IMR-90 (cell line): Measurements from ENCODE around the gene KRTAP12-3. TPM values are rescaled to one million over a fixed set of nuclear protein-coding genes. Genes with fewer than 3 reads are reported as not detected.

Experiments used
- ATAC-seq: fragments of 200-7000 bp; cut with Tn5 transposase; 2 replicates; pipeline ENCODE4 v1.9.1; 2020; ENCODE audit warnings: low read depth, mild to moderate bottlenecking, moderate library complexity
- BruUV-seq: library from RNA; stranded (reverse); fragments of 400-500 nt; replicated peaks from 2 replicates; lab custom pipeline; 2021; lab: Mats Ljungman, UMichigan
- CTCF ChIA-PET: fragments of 300-600 bp; formaldehyde crosslinking; extraction: SDS; loops from one replicate; lab custom pipeline; 2021; ENCODE audit warnings: antibody characterized with exemption; lab: Yijun Ruan, JAX
- POLR2A ChIA-PET: fragments of 300-600 bp; sonication (Branson Sonifier 250); formaldehyde crosslinking; loops from one replicate; lab custom pipeline; 2022; ENCODE audit warnings: antibody characterized with exemption; ENCODE audit not compliant: unreplicated experiment; lab: Charles Lee
- DNase-seq: peaks from one replicate; pipeline ENCODE4 v3.0.0; 2013
- H2AFZ ChIP-seq: replicated peaks from 2 replicates; pipeline ENCODE3; 2013; ENCODE audit warnings: low read length, mild to moderate bottlenecking; ENCODE audit not compliant: poor library complexity
- H2AK5ac ChIP-seq: 2 replicates; pipeline ENCODE4 v1.6.1; 2013; ENCODE audit warnings: low read depth, low read length, inconsistent platforms
- H2AK9ac ChIP-seq: replicated peaks from 2 replicates; pipeline ENCODE3; 2013; ENCODE audit warnings: mild to moderate bottlenecking, low read depth, low read length, moderate library complexity; ENCODE audit not compliant: poor library complexity
- H2BK120ac ChIP-seq: 2 replicates; pipeline ENCODE4 v1.6.1; 2013; ENCODE audit warnings: low read depth, low read length, inconsistent platforms
- H2BK15ac ChIP-seq: 3 replicates; pipeline ENCODE4 v1.6.1; 2013; ENCODE audit warnings: low read depth, low read length, inconsistent platforms
- H2BK20ac ChIP-seq: 2 replicates; pipeline ENCODE4 v1.6.1; 2013; ENCODE audit warnings: low read depth, mild to moderate bottlenecking, inconsistent platforms, low read length, moderate library complexity
- H2BK5ac ChIP-seq: 2 replicates; pipeline ENCODE4 v1.6.1; 2013; ENCODE audit warnings: mild to moderate bottlenecking, low read depth, low read length, inconsistent platforms; ENCODE audit not compliant: poor library complexity, severe bottlenecking
- H3K14ac ChIP-seq: replicated peaks from 2 replicates; pipeline ENCODE4 v1.6.1; 2013; ENCODE audit warnings: low read depth, low read length, inconsistent platforms
- H3K18ac ChIP-seq: 2 replicates; pipeline ENCODE4 v1.6.1; 2013; ENCODE audit warnings: low read depth, low read length, control low read depth
- H3K23ac ChIP-seq: 2 replicates; pipeline ENCODE4 v1.6.1; 2013; ENCODE audit warnings: low read depth, low read length, inconsistent platforms
- H3K27ac ChIP-seq: 2 replicates; pipeline ENCODE4 v1.5.1; 2013; ENCODE audit warnings: mild to moderate bottlenecking, control low read depth, low read length; ENCODE audit not compliant: insufficient read depth
- H3K27me3 ChIP-seq: 2 replicates; pipeline ENCODE4 v1.6.1; 2013; ENCODE audit warnings: low read length; ENCODE audit not compliant: control insufficient read depth, insufficient read depth
- H3K36me3 ChIP-seq: 2 replicates; pipeline ENCODE4 v1.6.1; 2013; ENCODE audit warnings: low read length, mixed read lengths; ENCODE audit not compliant: control insufficient read depth, insufficient read depth
- H3K4ac ChIP-seq: 2 replicates; pipeline ENCODE4 v1.6.1; 2013; ENCODE audit warnings: low read depth, low read length, inconsistent platforms
- H3K4me1 ChIP-seq: 2 replicates; pipeline ENCODE4 v1.6.1; 2013; ENCODE audit warnings: low read length, mixed read lengths; ENCODE audit not compliant: control insufficient read depth, insufficient read depth
- H3K4me2 ChIP-seq: 2 replicates; pipeline ENCODE4 v1.6.1; 2013; ENCODE audit warnings: low read depth, mild to moderate bottlenecking, control low read depth, low read length, moderate library complexity
- H3K4me3 ChIP-seq: 2 replicates; pipeline ENCODE4 v1.5.1; 2013; ENCODE audit warnings: low read depth, mild to moderate bottlenecking, control low read depth, low read length, moderate library complexity; ENCODE audit not compliant: insufficient read depth
- H3K56ac ChIP-seq: 2 replicates; pipeline ENCODE4 v1.6.1; 2013; ENCODE audit warnings: low read length, inconsistent platforms; ENCODE audit not compliant: insufficient read depth; ENCODE audit errors: extremely low read depth
- H3K79me1 ChIP-seq, 2 experiments: 2 replicates each; pipeline ENCODE4 v1.6.1; 2013; ENCODE audit warnings: low read length in 2 of 2, inconsistent platforms in 1 of 2, low read depth in 1 of 2
- H3K9ac ChIP-seq: 2 replicates; pipeline ENCODE4 v1.6.1; 2013; ENCODE audit warnings: low read depth, low read length, control low read depth
- H3K9me1 ChIP-seq: 2 replicates; pipeline ENCODE4 v1.6.1; 2013; ENCODE audit warnings: low read length, inconsistent platforms; ENCODE audit not compliant: insufficient read depth
- H3K9me3 ChIP-seq: 2 replicates; pipeline ENCODE4 v1.6.1; 2013; ENCODE audit warnings: low read length; ENCODE audit not compliant: control insufficient read depth, insufficient read depth
- H4K20me1 ChIP-seq: 2 replicates; pipeline ENCODE4 v1.6.1; 2013; ENCODE audit warnings: low read length, inconsistent platforms; ENCODE audit not compliant: insufficient read depth
- H4K5ac ChIP-seq: 2 replicates; pipeline ENCODE4 v1.6.1; 2013; ENCODE audit warnings: mild to moderate bottlenecking, low read depth, low read length, control low read depth
- H4K8ac ChIP-seq, 2 experiments: 2 replicates each; pipeline ENCODE4 v1.6.1; 2013; ENCODE audit warnings: low read depth in 2 of 2, low read length in 2 of 2, control low read depth in 1 of 2, inconsistent platforms in 1 of 2
- H4K91ac ChIP-seq: 2 replicates; pipeline ENCODE4 v1.6.1; 2013; ENCODE audit warnings: low read depth, low read length, inconsistent platforms; ENCODE audit not compliant: insufficient read depth
- BHLHE40 ChIP-seq: fragments of 150-350 bp; IDR thresholded peaks from 2 replicates; pipeline ENCODE4 v1.6.1; 2016; ENCODE audit warnings: mild to moderate bottlenecking, low read depth, low read length
- CEBPB ChIP-seq: IDR thresholded peaks from 2 replicates; pipeline ENCODE4 v1.6.1; 2012; ENCODE audit warnings: low read depth, low read length, improper control_type of control experiment
- CHD1 ChIP-seq: IDR thresholded peaks from 2 replicates; pipeline ENCODE4 v1.6.1; 2012; ENCODE audit warnings: low read depth, low read length, improper control_type of control experiment
- FOS ChIP-seq: fragments of 150-350 bp; IDR thresholded peaks from 2 replicates; pipeline ENCODE4 v1.6.1; 2016; ENCODE audit warnings: low read depth, low read length
- MAFK ChIP-seq: IDR thresholded peaks from 2 replicates; pipeline ENCODE4 v1.6.1; 2012; ENCODE audit warnings: low read depth, low read length, improper control_type of control experiment
- MAZ ChIP-seq: IDR thresholded peaks from 2 replicates; pipeline ENCODE4 v1.6.1; 2012; ENCODE audit warnings: low read depth, mild to moderate bottlenecking, low read length, improper control_type of control experiment, moderate library complexity, borderline replicate concordance
- MXI1 ChIP-seq: IDR thresholded peaks from 2 replicates; pipeline ENCODE4 v1.6.1; 2012; ENCODE audit warnings: low read depth, mild to moderate bottlenecking, low read length, moderate library complexity, borderline replicate concordance
- NFE2L2 ChIP-seq: fragments of 150-350 bp; IDR thresholded peaks from 2 replicates; pipeline ENCODE4 v1.6.1; 2016; ENCODE audit warnings: low read depth, mild to moderate bottlenecking, low read length
- POLR2A ChIP-seq: IDR thresholded peaks from 2 replicates; pipeline ENCODE4 v1.6.1; 2012; ENCODE audit warnings: mild to moderate bottlenecking, low read depth, low read length
- RAD21 ChIP-seq: IDR thresholded peaks from 2 replicates; pipeline ENCODE4 v1.6.1; 2012; ENCODE audit warnings: low read length, improper control_type of control experiment
- RCOR1 ChIP-seq: IDR thresholded peaks from 2 replicates; pipeline ENCODE4 v1.6.1; 2012; ENCODE audit warnings: mild to moderate bottlenecking, low read length, improper control_type of control experiment; ENCODE audit not compliant: insufficient replicate concordance
- RFX5 ChIP-seq: IDR thresholded peaks from 2 replicates; pipeline ENCODE4 v1.8.0; 2012; ENCODE audit warnings: low read depth, mild to moderate bottlenecking, low read length, moderate library complexity
- WGBS, 2 experiments: methylation state at CpG; one replicate each; pipeline versions ENCODE4 v1.1.5 to v1.1.7; 2013; ENCODE audit warnings: missing lambda C conversion rate in 2 of 2; ENCODE audit not compliant: insufficient read length in 1 of 2; ENCODE audit errors: extremely low coverage in 2 of 2; 5-methylcytosine and 5-hydroxymethylcytosine counted together
- dilution Hi-C: fragments of 300-500 bp; cut with HindIII; formaldehyde crosslinking; loops from one replicate; pipeline ENCODE4 v1.14.3; 2018; ENCODE audit warnings: low sequenced_read_pairs; ENCODE audit not compliant: unreplicated experiment
- in situ Hi-C: fragments of 300-500 bp; cut with MboI; formaldehyde crosslinking; loops from 3 replicates; pipeline ENCODE4 v1.14.3; 2019; ENCODE audit warnings: low sequenced_read_pairs, inconsistent platforms, mixed read lengths
- intact Hi-C: fragments of 100-400 bp; cut with micrococcal nuclease; formaldehyde crosslinking; loops from 2 replicates; pipeline ENCODE4 v1.10.0; 2022
- polyA plus RNA-seq, 3 experiments: library from polyadenylated mRNA; depleted of rRNA; stranded (reverse); fragments of >200 nt; gene quantifications; 2 replicates each; pipeline ENCODE4 v1.2.3, GENCODE V29; 2012; ENCODE audit warnings: low replicate concordance in 1 of 3
- total RNA-seq: library from RNA; depleted of rRNA; stranded (reverse); fragments of >200 nt; gene quantifications from 2 replicates; pipeline ENCODE4 v1.2.3, GENCODE V29; 2012
- TF ChIP-seq, protein P1 (sequence below): fragments of 150-350 bp; IDR thresholded peaks from 2 replicates; pipeline ENCODE4 v1.6.1; 2016; ENCODE audit warnings: low read depth, mild to moderate bottlenecking, low read length, moderate library complexity, borderline replicate concordance
- TF ChIP-seq, protein P2 (sequence below): conservative IDR thresholded peaks from 2 replicates; pipeline ENCODE4 v1.5.1; 2012; ENCODE audit warnings: mild to moderate bottlenecking, low read depth, low read length, improper control_type of control experiment

KRTAP12-3 gene
- total and polyA plus RNA-seq, 2 of the 4 experiments (the other 2 are of a cell fraction) = not detected

DNA sequence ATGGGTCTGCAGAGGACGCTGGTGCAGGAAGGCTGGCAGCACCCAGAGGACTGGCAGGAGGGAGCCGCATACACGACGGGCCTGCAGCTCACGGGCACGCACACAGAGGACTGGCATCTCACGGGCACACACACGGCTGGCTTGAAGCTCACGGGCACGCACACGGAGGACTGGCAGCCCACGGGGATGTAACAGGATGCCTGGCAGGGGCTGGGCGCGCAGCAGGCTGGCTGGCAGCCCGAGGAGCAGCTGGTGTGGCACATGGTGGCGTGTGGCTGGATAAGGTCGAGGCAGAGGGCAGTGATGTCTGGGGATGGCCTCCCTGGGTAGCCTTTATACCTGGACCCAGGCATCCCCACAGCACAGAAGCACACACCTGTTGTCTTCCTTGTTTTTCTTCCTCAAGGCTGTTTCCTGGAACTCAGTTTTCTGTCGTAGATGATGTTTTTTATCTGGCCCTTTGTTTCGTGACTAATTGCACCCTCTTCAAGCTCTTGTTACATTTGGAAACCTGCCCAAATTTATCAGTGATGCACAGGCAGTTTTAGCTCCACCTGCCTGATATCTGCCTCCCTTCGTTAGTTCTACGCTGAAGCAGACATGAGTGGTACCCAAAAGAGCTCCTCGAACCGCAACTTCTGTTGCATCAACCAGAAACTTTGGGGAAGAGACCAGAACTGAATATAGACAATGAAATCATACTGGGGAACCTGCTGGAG is 24.3 kb downstream of the KRTAP12-3 start, which contains the start of gene KRTAP12-1:
TSS of gene KRTAP12-1 (minus strand) at position 303 of the 719 bp plus-strand sequence. CDS start at position 263, 40 bp downstream.
- Histone ChIP-seq H2BK5ac (no peak within 1 kb of the TSS), H4K5ac (no peak within 1 kb of the TSS), H3K18ac (no peak within 1 kb of the TSS), H2AK5ac (no peak within 1 kb of the TSS), H3K4me1 (no peaks in the 10 kb centered on the region), H3K9ac (no peak within 1 kb of the TSS), H2BK15ac (no peak within 1 kb of the TSS), H4K91ac (no peak within 1 kb of the TSS), H3K79me1 (no peaks in the 10 kb centered on the region), H3K4me3 (no peak within 1 kb of the TSS), H4K20me1 (no peaks in the 10 kb centered on the region), H3K23ac (no peak within 1 kb of the TSS), H3K4ac (no peak within 1 kb of the TSS), H2AFZ (no peak within 1 kb of the TSS), H3K56ac (no peak within 1 kb of the TSS), H3K27me3 (peaks cover 30% of the 10 kb centered on the region), H2AK9ac (no peak within 1 kb of the TSS), H3K14ac (no peak within 1 kb of the TSS), H4K8ac (no peak within 1 kb of the TSS), H2BK120ac (no peak within 1 kb of the TSS), H3K27ac (no peak within 1 kb of the TSS), H3K36me3 (no peaks in the 10 kb centered on the region), H3K9me3 (no peaks in the 10 kb centered on the region), H2BK20ac (no peak within 1 kb of the TSS), H3K9me1 (no peaks in the 10 kb centered on the region), H3K4me2 (no peak within 1 kb of the TSS)
- no peak for ATAC-seq
- ChIA-PET POLR2A (no interaction called here), CTCF (no interaction called here)
- TF ChIP-seq, protein P1, sequence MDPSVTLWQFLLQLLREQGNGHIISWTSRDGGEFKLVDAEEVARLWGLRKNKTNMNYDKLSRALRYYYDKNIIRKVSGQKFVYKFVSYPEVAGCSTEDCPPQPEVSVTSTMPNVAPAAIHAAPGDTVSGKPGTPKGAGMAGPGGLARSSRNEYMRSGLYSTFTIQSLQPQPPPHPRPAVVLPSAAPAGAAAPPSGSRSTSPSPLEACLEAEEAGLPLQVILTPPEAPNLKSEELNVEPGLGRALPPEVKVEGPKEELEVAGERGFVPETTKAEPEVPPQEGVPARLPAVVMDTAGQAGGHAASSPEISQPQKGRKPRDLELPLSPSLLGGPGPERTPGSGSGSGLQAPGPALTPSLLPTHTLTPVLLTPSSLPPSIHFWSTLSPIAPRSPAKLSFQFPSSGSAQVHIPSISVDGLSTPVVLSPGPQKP = no peak
- TF ChIP-seq MAZ (no peak), RFX5 (no peak), FOS (no peak), MXI1 (no peak), RCOR1 (no peak), CHD1 (no peak), BHLHE40 (no peak), POLR2A (no peak), RAD21 (no peak), CEBPB (no peak), MAFK (no peak), NFE2L2 (no peak)
- TF ChIP-seq, protein P2, sequence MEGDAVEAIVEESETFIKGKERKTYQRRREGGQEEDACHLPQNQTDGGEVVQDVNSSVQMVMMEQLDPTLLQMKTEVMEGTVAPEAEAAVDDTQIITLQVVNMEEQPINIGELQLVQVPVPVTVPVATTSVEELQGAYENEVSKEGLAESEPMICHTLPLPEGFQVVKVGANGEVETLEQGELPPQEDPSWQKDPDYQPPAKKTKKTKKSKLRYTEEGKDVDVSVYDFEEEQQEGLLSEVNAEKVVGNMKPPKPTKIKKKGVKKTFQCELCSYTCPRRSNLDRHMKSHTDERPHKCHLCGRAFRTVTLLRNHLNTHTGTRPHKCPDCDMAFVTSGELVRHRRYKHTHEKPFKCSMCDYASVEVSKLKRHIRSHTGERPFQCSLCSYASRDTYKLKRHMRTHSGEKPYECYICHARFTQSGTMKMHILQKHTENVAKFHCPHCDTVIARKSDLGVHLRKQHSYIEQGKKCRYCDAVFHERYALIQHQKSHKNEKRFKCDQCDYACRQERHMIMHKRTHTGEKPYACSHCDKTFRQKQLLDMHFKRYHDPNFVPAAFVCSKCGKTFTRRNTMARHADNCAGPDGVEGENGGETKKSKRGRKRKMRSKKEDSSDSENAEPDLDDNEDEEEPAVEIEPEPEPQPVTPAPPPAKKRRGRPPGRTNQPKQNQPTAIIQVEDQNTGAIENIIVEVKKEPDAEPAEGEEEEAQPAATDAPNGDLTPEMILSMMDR = no peak
- in situ Hi-C loops = no loop called here
- dilution Hi-C loops = no loop called here
- intact Hi-C loops = no loop called here
- DNase-seq = no peak
- 61% methylated on average over 3 of the region's 23 CpGs; no CpG with 5 or more reads in 1 of the 2 experiments for WGBS, 2 experiments
- no TSS peak for BruUV-seq
